ENCODE results near the gene IQSEC3.

Gene IQSEC3

DNA sequence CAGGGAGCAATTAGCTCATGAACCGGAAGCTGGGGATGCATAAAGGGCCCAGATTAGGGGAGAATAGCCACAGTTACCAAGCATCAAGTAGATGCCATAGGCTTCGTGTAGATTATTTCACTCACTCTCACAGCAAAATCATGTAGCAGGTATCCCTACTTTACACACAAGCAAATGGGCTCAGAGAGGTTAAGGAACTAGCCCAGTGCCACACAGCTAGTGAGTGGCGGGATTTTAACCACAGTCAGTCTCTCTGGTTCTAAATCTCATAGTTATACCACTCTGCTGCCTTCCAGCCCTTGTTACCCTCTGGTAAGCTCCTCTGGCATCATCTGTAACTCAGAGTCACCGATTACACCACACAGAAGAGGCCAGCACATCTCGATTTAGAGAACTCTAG lies 49.0 kb downstream of the IQSEC3 start:
- TF ChIP-seq, protein P1, sequence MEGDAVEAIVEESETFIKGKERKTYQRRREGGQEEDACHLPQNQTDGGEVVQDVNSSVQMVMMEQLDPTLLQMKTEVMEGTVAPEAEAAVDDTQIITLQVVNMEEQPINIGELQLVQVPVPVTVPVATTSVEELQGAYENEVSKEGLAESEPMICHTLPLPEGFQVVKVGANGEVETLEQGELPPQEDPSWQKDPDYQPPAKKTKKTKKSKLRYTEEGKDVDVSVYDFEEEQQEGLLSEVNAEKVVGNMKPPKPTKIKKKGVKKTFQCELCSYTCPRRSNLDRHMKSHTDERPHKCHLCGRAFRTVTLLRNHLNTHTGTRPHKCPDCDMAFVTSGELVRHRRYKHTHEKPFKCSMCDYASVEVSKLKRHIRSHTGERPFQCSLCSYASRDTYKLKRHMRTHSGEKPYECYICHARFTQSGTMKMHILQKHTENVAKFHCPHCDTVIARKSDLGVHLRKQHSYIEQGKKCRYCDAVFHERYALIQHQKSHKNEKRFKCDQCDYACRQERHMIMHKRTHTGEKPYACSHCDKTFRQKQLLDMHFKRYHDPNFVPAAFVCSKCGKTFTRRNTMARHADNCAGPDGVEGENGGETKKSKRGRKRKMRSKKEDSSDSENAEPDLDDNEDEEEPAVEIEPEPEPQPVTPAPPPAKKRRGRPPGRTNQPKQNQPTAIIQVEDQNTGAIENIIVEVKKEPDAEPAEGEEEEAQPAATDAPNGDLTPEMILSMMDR (conservative IDR thresholded peaks at IDR 0.05; ENCODE audit: low read length): no peak
- no peak for DNase-seq (ENCODE audit: low read depth)

DNA sequence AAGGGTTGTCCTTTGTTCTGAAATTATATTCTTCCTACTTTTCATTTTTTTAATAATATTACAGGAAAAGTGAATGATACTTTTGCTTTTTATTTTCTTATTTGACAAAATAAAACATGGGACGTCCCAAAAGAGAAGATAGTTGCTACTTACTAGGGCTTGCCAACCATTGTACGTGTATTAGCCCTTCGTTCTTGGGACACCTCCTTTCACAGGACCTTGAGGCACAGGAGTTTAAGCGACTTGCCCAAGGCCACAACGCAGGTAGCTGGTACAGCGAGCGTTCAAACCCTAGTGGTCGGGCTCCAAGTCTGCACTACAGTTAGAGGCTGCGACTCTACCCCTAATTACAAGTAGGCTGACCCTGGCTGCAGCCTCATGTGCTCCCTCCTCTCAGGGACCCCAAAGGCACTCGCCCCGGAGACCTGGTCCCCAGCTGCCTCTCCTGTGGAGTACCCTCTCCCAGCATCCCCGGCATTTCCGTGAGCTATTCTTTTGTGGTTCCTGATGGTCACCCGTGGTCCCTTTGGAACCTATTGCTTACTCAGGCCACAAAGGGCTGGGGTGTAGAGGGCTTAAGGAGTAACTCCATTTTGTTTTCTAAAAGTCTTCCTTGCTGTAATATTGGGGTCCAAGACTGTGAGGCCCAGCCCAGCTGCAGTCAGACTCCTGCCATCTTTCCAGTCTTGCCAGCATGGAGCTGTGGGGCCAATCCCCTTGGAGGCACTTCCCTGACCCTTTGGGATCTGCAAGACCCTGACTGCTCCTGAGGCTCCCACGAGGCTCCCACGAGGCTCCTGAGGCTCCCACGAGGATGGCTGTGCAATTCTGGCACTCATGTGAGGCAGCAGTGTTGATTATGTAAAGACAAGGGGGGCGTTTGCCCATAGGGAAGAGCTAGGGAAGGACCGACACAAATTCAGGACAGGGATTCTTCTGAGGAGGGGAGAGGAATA lies 49.7 kb downstream of the IQSEC3 start:
- TF ChIP-seq, protein P1 (conservative IDR thresholded peaks at IDR 0.05; ENCODE audit: low read length): no peak
- no peak for DNase-seq (ENCODE audit: low read depth)
- no peak overlapping the region for H3K4me3 ChIP-seq (ENCODE audit: low read length)

More for the DNA sequence above, 49.0 kb downstream of the IQSEC3 start:
- H3K4me3 ChIP-seq (ENCODE audit: low read length): no peak overlapping the region

DNA sequence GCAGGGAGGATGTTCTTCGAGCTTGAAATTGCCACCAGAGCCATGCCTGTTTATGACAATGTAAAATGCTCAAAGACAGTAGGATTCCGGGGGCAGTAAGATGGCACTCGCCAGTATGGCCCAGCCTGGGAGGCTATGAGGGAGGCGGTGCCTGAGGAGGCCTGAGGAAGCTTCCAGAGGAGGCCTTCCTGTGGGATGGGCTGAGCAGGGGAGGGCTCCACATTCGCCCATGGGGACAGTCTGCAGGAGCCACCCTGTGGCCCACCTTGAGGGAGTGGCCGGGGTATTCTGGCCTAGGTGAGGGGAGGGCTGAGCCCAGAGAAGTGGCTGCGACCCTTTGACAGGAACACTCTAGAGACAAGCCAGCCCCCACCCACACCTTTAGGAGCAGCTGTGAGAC lies 50.7 kb downstream of the IQSEC3 start:
- TF ChIP-seq, protein P1 (conservative IDR thresholded peaks at IDR 0.05; ENCODE audit: low read length): no peak
- H3K4me3 ChIP-seq (ENCODE audit: low read length): no peak overlapping the region
- DNase-seq (ENCODE audit: low read depth): no peak

DNA sequence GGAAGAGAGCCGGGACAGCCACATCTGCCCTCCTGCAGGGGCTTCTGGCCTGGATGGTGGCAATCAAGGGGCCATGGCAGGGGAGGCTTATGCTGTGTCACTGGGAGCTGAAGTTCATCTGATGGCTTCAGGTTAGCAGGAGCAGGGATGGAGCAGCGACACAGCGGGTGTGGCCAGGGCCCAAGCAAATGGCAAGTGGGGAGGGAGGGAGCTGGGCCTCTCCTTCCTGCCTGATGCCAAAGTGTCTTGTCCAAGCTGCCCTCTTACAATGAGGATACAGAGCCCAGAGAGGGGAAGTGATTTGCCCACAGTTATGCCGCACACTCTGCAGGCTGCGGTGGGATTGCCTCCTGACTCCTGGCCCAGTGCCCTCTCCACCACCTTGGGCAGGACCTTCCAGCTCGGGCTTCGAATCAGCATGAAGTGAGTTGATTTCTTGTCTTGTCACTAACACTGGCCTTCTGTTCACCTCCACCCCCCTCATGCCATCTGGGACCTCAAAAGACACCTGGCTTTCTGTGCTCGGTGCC lies 51.3 kb downstream of the IQSEC3 start:
- no peak overlapping the region for H3K4me3 ChIP-seq (ENCODE audit: low read length)
- TF ChIP-seq, protein P1 (conservative IDR thresholded peaks at IDR 0.05; ENCODE audit: low read length): no peak
- no peak for DNase-seq (ENCODE audit: low read depth)

DNA sequence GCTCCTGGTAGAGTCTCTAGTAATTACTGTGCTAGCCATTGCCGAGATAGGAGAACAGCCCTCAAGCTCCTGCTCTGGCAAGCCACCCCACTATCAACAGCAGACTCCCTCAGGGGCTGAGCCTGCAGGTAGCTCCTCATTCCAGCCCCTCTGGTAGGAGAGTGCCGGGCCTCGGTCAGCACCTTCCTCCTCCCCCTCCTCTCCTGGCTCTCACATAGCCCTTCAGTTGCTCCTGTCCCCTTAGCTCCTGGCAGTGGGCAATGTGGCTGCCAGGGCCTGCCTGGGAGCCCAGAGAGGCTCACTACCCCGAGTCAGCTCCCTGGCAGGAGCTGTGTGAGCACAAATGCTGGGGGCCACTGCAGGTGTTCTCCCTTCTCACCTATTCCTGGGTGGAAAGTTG lies 52.0 kb downstream of the IQSEC3 start:
- TF ChIP-seq, protein P1 (conservative IDR thresholded peaks at IDR 0.05; ENCODE audit: low read length): no peak
- no peak for DNase-seq (ENCODE audit: low read depth)
- no peak overlapping the region for H3K4me3 ChIP-seq (ENCODE audit: low read length)

DNA sequence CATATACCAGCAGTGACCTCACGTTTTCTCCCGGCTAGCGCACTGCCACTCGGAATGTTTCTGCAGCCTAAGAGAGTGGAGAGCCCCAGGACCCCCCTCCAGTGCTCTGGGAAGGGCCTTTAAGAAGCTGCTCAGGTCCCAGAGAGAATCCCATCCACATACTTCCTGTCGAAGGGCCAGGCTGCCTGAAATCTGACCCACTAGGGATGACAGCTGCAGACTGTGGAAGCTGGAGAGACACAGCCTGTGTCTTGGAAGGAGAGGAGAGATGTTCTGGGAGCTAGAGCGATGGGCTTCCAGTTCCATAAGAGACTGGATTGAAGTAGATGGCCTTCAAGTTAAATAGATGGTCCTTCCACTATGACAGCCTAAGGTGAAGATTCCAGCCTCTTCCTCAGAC lies 54.4 kb downstream of the IQSEC3 start:
- DNase-seq (ENCODE audit: low read depth): no peak
- no peak overlapping the region for H3K4me3 ChIP-seq (ENCODE audit: low read length)
- TF ChIP-seq, protein P1 (conservative IDR thresholded peaks at IDR 0.05; ENCODE audit: low read length): no peak

DNA sequence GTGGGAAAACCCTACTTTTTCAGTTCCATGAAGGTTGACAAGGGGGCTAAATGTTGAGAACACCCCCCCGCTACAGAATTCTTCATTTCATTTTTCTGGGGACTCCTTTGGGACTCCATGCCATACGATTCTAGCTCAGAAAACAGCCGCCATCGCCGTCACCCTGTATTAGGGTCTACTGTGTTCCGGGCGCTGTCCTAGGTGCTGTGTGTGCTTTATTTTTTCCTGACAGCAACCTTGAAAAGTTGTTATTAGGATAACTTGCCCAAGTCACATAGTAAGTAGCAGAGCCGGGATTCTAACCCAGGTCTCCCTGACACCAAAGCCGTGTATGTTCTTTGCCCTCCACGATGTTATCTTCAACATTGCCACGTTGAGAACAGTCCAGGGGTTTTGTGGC lies 55.1 kb downstream of the IQSEC3 start:
- TF ChIP-seq, protein P1 (conservative IDR thresholded peaks at IDR 0.05; ENCODE audit: low read length): no peak
- no peak for DNase-seq (ENCODE audit: low read depth)
- no peak overlapping the region for H3K4me3 ChIP-seq (ENCODE audit: low read length)

All from AG10803 (cell line).